Measurements from ENCODE around the gene BTG1.
"Not testable (repeated sequence)": the region's sequence is repeated elsewhere in the genome, so short reads cannot be mapped to it uniquely, and the experiment has no call there.

Gene BTG1

GRCh38 chr12:92094751-92095161, 50.9 kb downstream of the BTG1 start:
- no peak for DNase-seq

- DNase-seq, result not testable (repeated sequence)
Observed at GRCh38 chr12:92094301-92094700, 51.3 kb downstream of the BTG1 start.
